ENCODE results near the gene KRT83.

DNA sequence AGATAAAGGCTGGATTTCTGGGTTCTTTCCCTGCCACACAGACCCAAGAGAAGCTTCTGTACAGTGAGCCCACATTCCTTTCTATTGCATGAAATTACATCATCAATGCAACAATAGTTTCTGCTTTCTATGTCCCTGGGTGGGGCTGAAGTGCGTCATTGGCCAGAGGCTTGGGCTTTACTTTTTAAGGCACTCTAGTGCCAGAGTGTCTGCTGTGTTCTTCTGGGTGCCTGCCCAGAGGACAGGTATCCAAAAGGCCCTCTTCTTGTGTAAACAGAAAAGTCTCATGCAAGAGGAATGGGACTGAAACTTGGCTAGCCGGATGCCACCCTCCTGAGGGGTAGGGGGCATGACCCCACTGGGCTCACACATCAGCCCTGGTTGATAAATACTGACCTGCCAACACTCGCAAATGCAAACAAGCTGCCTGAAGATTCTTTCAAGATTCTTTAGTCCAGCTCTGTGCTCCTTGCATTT, 40.8 kb downstream of the KRT83 start:
- TF ChIP-seq, protein P1, sequence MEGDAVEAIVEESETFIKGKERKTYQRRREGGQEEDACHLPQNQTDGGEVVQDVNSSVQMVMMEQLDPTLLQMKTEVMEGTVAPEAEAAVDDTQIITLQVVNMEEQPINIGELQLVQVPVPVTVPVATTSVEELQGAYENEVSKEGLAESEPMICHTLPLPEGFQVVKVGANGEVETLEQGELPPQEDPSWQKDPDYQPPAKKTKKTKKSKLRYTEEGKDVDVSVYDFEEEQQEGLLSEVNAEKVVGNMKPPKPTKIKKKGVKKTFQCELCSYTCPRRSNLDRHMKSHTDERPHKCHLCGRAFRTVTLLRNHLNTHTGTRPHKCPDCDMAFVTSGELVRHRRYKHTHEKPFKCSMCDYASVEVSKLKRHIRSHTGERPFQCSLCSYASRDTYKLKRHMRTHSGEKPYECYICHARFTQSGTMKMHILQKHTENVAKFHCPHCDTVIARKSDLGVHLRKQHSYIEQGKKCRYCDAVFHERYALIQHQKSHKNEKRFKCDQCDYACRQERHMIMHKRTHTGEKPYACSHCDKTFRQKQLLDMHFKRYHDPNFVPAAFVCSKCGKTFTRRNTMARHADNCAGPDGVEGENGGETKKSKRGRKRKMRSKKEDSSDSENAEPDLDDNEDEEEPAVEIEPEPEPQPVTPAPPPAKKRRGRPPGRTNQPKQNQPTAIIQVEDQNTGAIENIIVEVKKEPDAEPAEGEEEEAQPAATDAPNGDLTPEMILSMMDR (IDR thresholded peaks at IDR 0.05) = no peak
- TF ChIP-seq POLR2A (IDR thresholded peaks at IDR 0.05) = no peak
- peak in 2 of 3 donors; percentile 47 to 84 for TF ChIP-seq POLR2AphosphoS5 (IDR thresholded peaks at IDR 0.05)
- TF ChIP-seq EP300 (IDR thresholded peaks at IDR 0.05) = peak; percentile 95

All from suprapubic skin (tissue), 4 donors.